SK-N-SH (cell line): ENCODE measurements around the gene RBMS3.

Experiments used
- EP300 ChIP-seq, 2 experiments: IDR thresholded peaks; 2 replicates each; pipeline versions ENCODE4 v1.4.0 to v1.6.1; 2012; ENCODE audit warnings: borderline replicate concordance in 1 of 2, low read depth in 1 of 2, low read length in 1 of 2
- GATA2 ChIP-seq: sonication (generic); formaldehyde crosslinking; IDR thresholded peaks from 2 replicates; pipeline ENCODE4 v1.5.0; 2020; ENCODE audit warnings: mild to moderate bottlenecking, missing genetic modification reagents
- MXI1 ChIP-seq: IDR thresholded peaks from 2 replicates; pipeline ENCODE4 v1.6.1; 2012; ENCODE audit warnings: mild to moderate bottlenecking, low read depth, low read length, improper control_type of control experiment
- POLR2AphosphoS5 ChIP-seq: IDR thresholded peaks from 2 replicates; pipeline ENCODE4 v1.6.1; 2012; ENCODE audit warnings: low read depth, low read length
- RAD21 ChIP-seq: IDR thresholded peaks from 2 replicates; pipeline ENCODE4 v1.6.1; 2012; ENCODE audit warnings: mild to moderate bottlenecking, low read length
- TEAD4 ChIP-seq: IDR thresholded peaks from 2 replicates; pipeline ENCODE4 v1.4.0; 2012; ENCODE audit warnings: mild to moderate bottlenecking, borderline replicate concordance; ENCODE audit not compliant: insufficient read depth
- TF ChIP-seq, protein P1 (sequence below): fragments of 200-600 bp; sonication (generic); IDR thresholded peaks from 2 replicates; pipeline ENCODE4 v1.6.1; 2017; ENCODE audit warnings: antibody characterized with exemption, mild to moderate bottlenecking, moderate library complexity
- TF ChIP-seq, protein P2 (sequence below): IDR thresholded peaks from 2 replicates; pipeline ENCODE4 v1.6.1; 2012; ENCODE audit warnings: mild to moderate bottlenecking, low read depth, low read length, moderate library complexity
- TF ChIP-seq, protein P3 (sequence below): IDR thresholded peaks from 2 replicates; pipeline ENCODE4; 2012
- TF ChIP-seq, protein P4 (sequence below): fragments of 150-350 bp; IDR thresholded peaks from 2 replicates; pipeline ENCODE4 v1.6.1; 2016; ENCODE audit warnings: mild to moderate bottlenecking, low read depth, low read length

GRCh38 chr3:29777869-29778268 lies 497.0 kb downstream of the RBMS3 start:
- TF ChIP-seq, protein P1, sequence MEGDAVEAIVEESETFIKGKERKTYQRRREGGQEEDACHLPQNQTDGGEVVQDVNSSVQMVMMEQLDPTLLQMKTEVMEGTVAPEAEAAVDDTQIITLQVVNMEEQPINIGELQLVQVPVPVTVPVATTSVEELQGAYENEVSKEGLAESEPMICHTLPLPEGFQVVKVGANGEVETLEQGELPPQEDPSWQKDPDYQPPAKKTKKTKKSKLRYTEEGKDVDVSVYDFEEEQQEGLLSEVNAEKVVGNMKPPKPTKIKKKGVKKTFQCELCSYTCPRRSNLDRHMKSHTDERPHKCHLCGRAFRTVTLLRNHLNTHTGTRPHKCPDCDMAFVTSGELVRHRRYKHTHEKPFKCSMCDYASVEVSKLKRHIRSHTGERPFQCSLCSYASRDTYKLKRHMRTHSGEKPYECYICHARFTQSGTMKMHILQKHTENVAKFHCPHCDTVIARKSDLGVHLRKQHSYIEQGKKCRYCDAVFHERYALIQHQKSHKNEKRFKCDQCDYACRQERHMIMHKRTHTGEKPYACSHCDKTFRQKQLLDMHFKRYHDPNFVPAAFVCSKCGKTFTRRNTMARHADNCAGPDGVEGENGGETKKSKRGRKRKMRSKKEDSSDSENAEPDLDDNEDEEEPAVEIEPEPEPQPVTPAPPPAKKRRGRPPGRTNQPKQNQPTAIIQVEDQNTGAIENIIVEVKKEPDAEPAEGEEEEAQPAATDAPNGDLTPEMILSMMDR = no peak
- TF ChIP-seq, protein P2, sequence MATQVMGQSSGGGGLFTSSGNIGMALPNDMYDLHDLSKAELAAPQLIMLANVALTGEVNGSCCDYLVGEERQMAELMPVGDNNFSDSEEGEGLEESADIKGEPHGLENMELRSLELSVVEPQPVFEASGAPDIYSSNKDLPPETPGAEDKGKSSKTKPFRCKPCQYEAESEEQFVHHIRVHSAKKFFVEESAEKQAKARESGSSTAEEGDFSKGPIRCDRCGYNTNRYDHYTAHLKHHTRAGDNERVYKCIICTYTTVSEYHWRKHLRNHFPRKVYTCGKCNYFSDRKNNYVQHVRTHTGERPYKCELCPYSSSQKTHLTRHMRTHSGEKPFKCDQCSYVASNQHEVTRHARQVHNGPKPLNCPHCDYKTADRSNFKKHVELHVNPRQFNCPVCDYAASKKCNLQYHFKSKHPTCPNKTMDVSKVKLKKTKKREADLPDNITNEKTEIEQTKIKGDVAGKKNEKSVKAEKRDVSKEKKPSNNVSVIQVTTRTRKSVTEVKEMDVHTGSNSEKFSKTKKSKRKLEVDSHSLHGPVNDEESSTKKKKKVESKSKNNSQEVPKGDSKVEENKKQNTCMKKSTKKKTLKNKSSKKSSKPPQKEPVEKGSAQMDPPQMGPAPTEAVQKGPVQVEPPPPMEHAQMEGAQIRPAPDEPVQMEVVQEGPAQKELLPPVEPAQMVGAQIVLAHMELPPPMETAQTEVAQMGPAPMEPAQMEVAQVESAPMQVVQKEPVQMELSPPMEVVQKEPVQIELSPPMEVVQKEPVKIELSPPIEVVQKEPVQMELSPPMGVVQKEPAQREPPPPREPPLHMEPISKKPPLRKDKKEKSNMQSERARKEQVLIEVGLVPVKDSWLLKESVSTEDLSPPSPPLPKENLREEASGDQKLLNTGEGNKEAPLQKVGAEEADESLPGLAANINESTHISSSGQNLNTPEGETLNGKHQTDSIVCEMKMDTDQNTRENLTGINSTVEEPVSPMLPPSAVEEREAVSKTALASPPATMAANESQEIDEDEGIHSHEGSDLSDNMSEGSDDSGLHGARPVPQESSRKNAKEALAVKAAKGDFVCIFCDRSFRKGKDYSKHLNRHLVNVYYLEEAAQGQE = no peak
- TF ChIP-seq MXI1 (no peak), TEAD4 (no peak), POLR2AphosphoS5 (no peak), GATA2 (CRISPR knock-in tag) (no peak), RAD21 (no peak), EP300 (IDR thresholded peaks at IDR 0.05; ENCODE audit: borderline replicate concordance in 1 of 2, low read depth in 1 of 2, low read length in 1 of 2) (no peak)
- TF ChIP-seq, protein P3, sequence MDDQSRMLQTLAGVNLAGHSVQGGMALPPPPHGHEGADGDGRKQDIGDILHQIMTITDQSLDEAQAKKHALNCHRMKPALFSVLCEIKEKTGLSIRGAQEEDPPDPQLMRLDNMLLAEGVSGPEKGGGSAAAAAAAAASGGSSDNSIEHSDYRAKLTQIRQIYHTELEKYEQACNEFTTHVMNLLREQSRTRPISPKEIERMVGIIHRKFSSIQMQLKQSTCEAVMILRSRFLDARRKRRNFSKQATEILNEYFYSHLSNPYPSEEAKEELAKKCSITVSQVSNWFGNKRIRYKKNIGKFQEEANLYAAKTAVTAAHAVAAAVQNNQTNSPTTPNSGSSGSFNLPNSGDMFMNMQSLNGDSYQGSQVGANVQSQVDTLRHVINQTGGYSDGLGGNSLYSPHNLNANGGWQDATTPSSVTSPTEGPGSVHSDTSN = no peak
- TF ChIP-seq, protein P4, sequence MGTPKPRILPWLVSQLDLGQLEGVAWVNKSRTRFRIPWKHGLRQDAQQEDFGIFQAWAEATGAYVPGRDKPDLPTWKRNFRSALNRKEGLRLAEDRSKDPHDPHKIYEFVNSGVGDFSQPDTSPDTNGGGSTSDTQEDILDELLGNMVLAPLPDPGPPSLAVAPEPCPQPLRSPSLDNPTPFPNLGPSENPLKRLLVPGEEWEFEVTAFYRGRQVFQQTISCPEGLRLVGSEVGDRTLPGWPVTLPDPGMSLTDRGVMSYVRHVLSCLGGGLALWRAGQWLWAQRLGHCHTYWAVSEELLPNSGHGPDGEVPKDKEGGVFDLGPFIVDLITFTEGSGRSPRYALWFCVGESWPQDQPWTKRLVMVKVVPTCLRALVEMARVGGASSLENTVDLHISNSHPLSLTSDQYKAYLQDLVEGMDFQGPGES = no peak
